ENCODE data around the gene ZFAND2B. TPM values are rescaled to one million over a fixed set of nuclear protein-coding genes. Genes with fewer than 3 reads are reported as not detected.

Gene ZFAND2B, protein sequence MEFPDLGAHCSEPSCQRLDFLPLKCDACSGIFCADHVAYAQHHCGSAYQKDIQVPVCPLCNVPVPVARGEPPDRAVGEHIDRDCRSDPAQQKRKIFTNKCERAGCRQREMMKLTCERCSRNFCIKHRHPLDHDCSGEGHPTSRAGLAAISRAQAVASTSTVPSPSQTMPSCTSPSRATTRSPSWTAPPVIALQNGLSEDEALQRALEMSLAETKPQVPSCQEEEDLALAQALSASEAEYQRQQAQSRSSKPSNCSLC
- polyA plus RNA-seq (ENCODE audit: low read depth in 6 of 6): 10 to 100 TPM; 50.7 to 77.7 (median 57.9) TPM

DNA sequence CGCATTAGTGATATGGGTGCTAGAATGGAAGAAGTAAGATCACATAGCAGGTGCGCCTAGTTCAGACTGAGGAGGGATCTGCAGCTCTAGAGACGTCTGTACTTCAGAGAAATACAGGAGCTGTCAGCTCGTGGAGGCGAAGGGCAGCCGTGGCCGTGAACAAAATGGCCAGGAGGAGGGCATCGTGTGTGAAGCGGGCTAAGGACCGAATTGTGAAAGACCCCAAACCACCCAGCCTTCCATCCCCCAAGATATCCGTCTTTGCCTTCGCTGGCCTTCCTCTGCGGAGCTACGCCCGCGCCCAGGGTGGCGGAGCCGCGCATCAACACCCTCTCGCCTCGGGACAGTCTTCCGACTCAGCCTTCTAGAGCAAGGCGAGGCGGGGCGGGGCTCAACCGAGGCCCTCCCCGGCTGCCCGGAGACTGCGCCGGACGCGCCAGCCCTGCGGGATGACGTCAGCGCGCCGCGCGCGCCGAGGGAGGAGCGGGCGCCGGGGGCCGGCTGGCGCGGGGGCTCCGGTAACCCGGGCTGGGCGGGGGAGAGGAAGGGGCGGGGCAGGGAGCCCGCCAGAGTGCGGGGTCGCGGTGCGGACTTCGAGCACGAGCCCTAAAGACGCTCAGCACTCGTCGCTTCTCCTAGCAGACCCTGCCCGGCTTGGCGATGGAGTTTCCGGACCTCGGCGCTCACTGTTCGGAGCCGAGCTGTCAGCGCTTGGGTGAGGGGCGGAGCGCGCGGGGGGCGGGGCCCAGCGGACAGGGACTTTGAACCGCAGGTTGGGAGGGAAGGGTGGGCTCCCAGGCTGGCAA lies at the start of gene ZFAND2B:
Gene ZFAND2B (plus strand): TSS at position 455 of the 806 bp plus-strand sequence. CDS start 206 bp downstream, at position 661.
- H3K4me3 Mint-ChIP-seq: peak within 1 kb of the TSS; percentile 76 to 96 (median 92)
- H3K9me3 Mint-ChIP-seq: no peaks in the 10 kb centered on the region
- H3K27ac Mint-ChIP-seq: peak within 1 kb of the TSS; percentile 89 to 98 (median 96)
- peak; percentile 91 to 95 for ATAC-seq (ENCODE audit: low read depth in 2 of 2)
- no peaks in the 10 kb centered on the region for H3K27me3 Mint-ChIP-seq
- DNase-seq: peak; percentile 98
- H3K36me3 Mint-ChIP-seq: no peaks in the 10 kb centered on the region
- H3K4me1 Mint-ChIP-seq: peaks cover 12 to 34% (median 21%) of the 10 kb centered on the region in 3 donors

DNA sequence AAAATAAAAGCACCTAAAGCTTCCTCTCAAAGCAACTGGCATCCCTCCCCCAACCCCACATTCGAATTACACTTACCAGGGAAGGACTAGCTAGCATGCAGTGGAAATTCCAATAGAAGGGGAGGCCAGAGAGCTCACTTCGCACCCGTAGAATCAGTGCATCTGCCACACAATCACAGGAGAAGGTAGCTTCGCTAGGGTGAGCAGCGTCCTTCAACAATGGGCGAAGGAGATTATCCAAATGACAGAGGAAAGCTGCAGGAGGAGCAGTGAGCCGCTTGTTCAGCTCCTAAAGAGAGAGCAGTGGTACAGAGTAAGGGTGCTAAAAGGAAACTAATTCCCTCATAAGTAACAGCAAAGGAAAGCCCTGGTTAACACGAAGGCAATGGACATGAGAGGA lies 49.2 kb upstream of the ZFAND2B start:
- Mint-ChIP-seq H3K27ac (peak overlapping the region in 1 of 6 donors; percentile 17), H3K36me3 (peaks cover 4 to 13% of the 10 kb centered on the region in 2 donors), H3K9me3 (no peaks in the 10 kb centered on the region), H3K4me1 (peaks cover 16 to 21% (median 19%) of the 10 kb centered on the region in 3 donors), H3K27me3 (no peaks in the 10 kb centered on the region), H3K4me3 (peak overlapping the region in 2 of 8 donors; percentile 53 to 75)
- DNase-seq: no peak
- no peak for ATAC-seq (ENCODE audit: low read depth in 2 of 2)

DNA sequence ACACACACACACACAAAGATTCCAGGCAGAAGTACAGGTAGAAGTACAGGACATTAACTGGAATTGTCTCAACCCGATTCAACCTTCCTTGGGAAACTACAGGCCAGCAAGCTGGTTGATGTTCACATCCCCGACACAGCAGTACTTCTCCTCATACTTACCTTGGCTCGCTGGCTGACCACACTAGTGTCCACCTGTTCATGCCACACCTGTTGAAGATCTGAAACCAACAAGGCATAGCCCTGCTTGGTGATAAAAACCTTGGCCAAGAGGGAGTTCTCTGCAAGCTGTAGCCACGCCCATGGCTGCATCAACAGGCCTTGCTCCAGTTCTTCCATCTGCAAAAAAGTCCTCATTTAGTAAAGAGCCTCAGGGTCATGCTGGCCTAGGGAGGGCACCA lies 48.6 kb upstream of the ZFAND2B start:
- no peak for ATAC-seq (ENCODE audit: low read depth in 2 of 2)
- H3K27ac Mint-ChIP-seq: peak overlapping the region in 1 of 6 donors; percentile 32
- H3K4me1 Mint-ChIP-seq: peaks cover 16 to 21% (median 20%) of the 10 kb centered on the region in 3 donors
- H3K9me3 Mint-ChIP-seq: no peaks in the 10 kb centered on the region
- peak overlapping the region in 1 of 8 donors; percentile 26 for H3K4me3 Mint-ChIP-seq
- H3K27me3 Mint-ChIP-seq: no peaks in the 10 kb centered on the region
- H3K36me3 Mint-ChIP-seq: peaks cover 4 to 13% of the 10 kb centered on the region in 2 donors
- DNase-seq: no peak

DNA sequence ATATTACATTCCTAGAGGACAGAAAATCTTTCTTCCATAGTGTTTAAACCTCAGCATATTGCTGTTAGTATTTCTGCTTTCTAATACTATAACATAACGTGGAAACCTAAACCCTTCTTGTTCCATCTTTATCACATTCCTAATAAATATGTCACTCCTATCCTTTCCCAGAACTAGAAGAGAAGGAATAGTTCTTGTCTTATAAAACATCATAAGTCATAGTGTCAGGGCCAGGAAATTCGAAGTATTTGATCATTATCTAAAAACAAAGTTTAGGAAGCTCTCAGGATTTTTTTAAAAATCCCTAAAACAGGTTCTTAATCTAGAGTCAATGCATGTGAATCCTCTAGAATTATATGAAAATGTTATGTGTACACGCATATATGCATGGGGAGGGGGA lies 48.0 kb upstream of the ZFAND2B start:
- Mint-ChIP-seq H3K36me3 (peaks cover 4 to 13% of the 10 kb centered on the region in 2 donors), H3K4me3 (peak overlapping the region in 2 of 8 donors; percentile 24 to 26)

DNA sequence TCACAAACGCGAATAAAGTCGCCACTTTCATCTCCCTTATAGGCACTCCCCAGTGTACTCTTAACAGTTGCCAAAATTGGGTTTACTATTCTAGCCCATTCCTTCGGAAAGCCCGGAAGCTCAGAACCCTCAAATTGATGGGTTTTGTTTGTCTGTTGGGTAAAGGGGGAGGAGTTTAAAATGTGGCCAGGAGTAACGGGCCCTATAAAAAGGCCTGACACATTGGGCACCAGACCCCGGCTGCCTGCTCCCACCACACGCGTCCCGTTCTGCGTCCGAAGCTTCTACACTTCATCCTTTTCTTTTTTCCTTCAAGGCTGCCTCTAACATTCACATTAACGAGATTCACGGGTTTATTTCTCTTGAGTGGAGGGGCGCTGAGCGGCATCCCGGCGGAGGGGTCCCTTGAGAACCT lies 46.8 kb upstream of the ZFAND2B start:
- Mint-ChIP-seq H3K4me1 (peaks cover 16 to 21% (median 20%) of the 10 kb centered on the region in 3 donors), H3K9me3 (no peaks in the 10 kb centered on the region), H3K4me3 (peak overlapping the region; percentile 83 to 99 (median 96)), H3K36me3 (peaks cover 4 to 13% of the 10 kb centered on the region in 2 donors), H3K27ac (peak overlapping the region; percentile 89 to 98 (median 94)), H3K27me3 (no peaks in the 10 kb centered on the region)
- ATAC-seq (ENCODE audit: low read depth in 2 of 2) (no peak), DNase-seq (no peak)

More for the DNA sequence above, 48.0 kb upstream of the ZFAND2B start:
- no peak for DNase-seq
- no peaks in the 10 kb centered on the region for H3K9me3 Mint-ChIP-seq
- H3K27ac Mint-ChIP-seq: no peak overlapping the region
- ATAC-seq (ENCODE audit: low read depth in 2 of 2): no peak
- H3K4me1 Mint-ChIP-seq: peaks cover 16 to 21% (median 20%) of the 10 kb centered on the region in 3 donors
- H3K27me3 Mint-ChIP-seq: no peaks in the 10 kb centered on the region

DNA sequence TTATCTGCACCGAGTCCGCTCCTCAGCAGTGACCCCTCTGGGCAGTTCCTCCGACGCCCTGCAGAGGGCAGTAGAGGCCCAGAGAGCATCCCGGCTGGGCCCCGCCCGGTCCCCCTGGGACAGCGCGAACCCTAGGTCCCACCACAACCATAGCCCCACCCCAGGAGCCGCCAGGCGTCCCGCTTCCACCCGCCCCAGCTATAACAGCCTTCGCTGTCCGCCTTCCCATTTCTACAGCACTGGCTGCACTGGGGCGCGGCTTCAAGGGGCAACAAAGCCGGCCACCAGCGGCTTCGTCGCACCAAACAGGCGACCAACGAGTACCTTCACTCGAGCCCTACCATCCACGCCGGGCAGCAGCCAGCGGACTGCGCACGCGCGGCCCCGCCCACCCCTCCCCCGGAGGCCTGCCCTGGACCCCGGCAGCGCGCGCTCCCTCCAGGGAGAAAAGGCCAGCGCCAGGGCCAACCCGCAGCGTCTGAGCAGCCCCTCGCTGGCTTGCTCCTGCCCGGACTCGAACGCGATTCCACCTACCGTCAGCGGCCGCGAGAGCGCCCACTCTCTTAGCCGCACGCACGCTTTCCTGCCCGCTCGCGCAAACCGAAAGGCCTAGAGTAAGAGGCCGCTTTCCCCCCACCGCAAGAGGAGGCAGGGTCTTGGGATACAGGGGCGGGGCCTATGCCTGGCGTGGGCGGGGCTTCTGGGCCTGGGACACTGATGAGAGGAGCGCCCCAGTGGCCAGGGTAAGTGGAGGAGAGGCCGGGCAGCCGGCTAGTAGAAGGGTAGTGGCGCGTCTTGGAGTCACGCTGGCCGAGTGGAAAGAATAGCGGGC lies 46.2 kb upstream of the ZFAND2B start, which contains the start of gene NHEJ1:
Gene NHEJ1 (minus strand): TSS at position 630 of the 832 bp plus-strand sequence. CDS start 2,453 bp downstream, outside the sequence.
- Mint-ChIP-seq H3K27ac (peak within 1 kb of the TSS; percentile 89 to 98 (median 96)), H3K27me3 (no peaks in the 10 kb centered on the region), H3K4me1 (peaks cover 16 to 21% (median 20%) of the 10 kb centered on the region in 3 donors), H3K4me3 (peak within 1 kb of the TSS; percentile 83 to 99 (median 96)), H3K9me3 (no peaks in the 10 kb centered on the region), H3K36me3 (peaks cover 4 to 13% of the 10 kb centered on the region in 2 donors)
- ATAC-seq (ENCODE audit: low read depth in 2 of 2) (peak; percentile 82 to 85), DNase-seq (peak; percentile 94)

DNA sequence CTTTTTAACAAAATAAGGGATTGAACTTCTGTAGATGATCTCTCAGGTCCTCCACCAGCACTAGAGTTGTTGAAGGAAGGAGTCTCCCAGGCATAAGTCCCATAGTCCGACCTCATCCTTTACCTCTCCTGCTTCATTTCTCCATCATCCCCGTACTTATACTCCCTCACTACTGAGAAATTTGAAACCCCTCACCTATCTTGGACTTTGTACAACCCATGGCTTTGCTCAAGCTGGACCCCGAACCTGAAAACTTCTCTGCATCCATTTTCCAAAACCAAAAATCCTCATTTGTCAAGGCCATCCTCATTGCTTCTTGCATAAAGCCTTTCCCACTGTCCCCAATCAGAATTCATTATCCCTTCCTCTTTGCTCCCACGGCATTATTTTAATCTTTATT lies 45.5 kb upstream of the ZFAND2B start:
- no peaks in the 10 kb centered on the region for H3K27me3 Mint-ChIP-seq
- peaks cover 16 to 21% (median 20%) of the 10 kb centered on the region in 3 donors for H3K4me1 Mint-ChIP-seq
- H3K9me3 Mint-ChIP-seq: no peaks in the 10 kb centered on the region
- DNase-seq: no peak
- H3K4me3 Mint-ChIP-seq: peak overlapping the region; percentile 83 to 99 (median 96)
- peaks cover 4 to 13% of the 10 kb centered on the region in 2 donors for H3K36me3 Mint-ChIP-seq
- H3K27ac Mint-ChIP-seq: peak overlapping the region; percentile 89 to 98 (median 96)
- ATAC-seq (ENCODE audit: low read depth in 2 of 2): no peak

DNA sequence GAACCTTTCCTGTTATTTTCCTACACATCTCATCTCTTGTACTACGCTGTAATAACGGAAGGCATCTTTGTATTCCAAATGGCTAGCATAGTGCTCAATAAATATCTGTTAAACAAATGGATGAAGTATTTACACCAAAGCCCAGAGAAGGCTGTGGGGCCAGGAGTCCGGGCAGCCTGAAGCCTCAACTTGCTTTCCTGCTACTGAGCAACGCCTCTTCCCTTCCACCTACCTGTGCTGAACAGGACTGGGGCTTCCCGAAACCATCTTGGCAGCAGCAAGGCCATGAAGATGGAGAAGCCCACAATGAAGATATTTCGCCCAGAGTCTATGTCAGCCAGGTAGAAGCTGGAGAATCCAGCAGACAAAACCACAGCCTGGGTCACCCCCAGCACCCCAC lies 43.4 kb upstream of the ZFAND2B start:
- no peak for DNase-seq
- H3K9me3 Mint-ChIP-seq: no peaks in the 10 kb centered on the region
- no peaks in the 10 kb centered on the region for H3K27me3 Mint-ChIP-seq
- no peak for ATAC-seq (ENCODE audit: low read depth in 2 of 2)
- no peaks in the 10 kb centered on the region for H3K36me3 Mint-ChIP-seq
- H3K4me3 Mint-ChIP-seq: peak overlapping the region in 2 of 8 donors; percentile 10 to 33
- H3K27ac Mint-ChIP-seq: peak overlapping the region in 2 of 6 donors; percentile 56 to 83
- H3K4me1 Mint-ChIP-seq: peaks cover 16 to 22% (median 20%) of the 10 kb centered on the region in 3 donors

DNA sequence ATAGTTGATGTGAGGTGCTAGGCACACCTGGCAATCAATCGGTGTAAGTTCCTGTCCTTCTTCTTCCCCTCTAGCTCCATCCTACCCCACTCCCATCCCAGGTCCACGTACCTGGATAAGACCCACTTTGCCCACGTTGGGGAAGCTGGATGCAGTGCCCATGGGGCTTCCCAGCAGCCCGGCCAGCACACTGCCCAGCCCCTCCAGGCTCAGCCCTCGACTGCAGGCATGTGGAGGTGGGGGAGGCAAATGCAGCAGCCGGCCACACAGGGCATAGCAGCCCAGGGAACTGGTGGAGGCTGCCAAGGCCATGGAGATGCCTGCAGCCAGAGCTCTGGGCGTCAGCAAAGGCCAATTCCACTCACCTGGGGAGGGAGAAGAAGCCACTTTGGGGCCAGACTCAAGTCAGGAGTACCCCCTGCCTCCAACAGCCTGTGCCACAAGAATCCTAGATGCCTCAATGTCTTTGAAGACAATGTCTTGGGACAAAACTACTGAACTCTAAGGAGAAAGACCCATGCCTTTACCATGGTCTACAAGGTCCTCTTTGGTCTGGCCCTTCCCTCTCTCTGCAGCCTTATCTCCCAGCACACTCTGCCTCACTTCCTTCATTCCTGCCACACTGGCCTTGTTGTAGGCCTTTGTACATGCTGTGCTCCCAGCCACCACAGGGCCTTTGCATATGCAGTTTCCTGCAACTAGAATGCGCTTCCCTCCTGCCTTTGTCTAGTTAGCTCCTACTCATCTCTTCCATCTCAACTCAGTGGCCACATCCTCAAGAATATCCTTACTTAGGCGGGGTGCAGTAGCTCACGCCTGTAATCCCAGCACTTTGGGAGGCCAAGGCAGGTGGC lies 41.3 kb upstream of the ZFAND2B start:
- Mint-ChIP-seq H3K4me3 (no peak overlapping the region), H3K4me1 (peaks cover 10 to 19% (median 14%) of the 10 kb centered on the region in 3 donors), H3K36me3 (no peaks in the 10 kb centered on the region), H3K9me3 (no peaks in the 10 kb centered on the region), H3K27ac (peak overlapping the region in 3 of 6 donors; percentile 20 to 91 (median 59)), H3K27me3 (no peaks in the 10 kb centered on the region)
- DNase-seq (no peak), ATAC-seq (ENCODE audit: low read depth in 2 of 2) (no peak)

DNA sequence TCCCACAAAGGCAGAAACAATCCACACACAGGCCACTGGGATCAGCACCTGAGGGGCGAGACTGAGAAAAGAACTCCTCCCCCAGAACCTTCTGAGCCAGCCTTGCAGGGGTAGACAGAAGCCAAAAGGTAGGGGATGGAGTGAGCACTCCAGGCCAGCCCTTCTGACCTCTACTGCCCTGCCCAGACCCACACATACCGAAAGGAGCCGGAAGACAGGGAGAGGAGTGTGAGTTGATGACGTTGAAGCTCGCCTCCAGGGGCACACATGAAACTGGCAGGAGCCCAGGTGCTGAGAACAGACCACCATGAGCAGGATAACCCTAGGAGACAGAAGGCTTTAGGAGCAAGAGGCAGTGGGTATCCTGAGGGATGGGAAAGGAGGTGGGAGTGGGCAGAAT lies 38.6 kb upstream of the ZFAND2B start:
- peaks cover 0 to 7% of the 10 kb centered on the region in 2 donors for H3K36me3 Mint-ChIP-seq
- H3K4me1 Mint-ChIP-seq: peaks cover 13 to 17% (median 17%) of the 10 kb centered on the region in 3 donors
- H3K27me3 Mint-ChIP-seq: no peaks in the 10 kb centered on the region
- H3K4me3 Mint-ChIP-seq: no peak overlapping the region
- ATAC-seq (ENCODE audit: low read depth in 2 of 2) (no peak), DNase-seq (no peak)
- peak overlapping the region in 2 of 6 donors; percentile 32 to 90 for H3K27ac Mint-ChIP-seq
- H3K9me3 Mint-ChIP-seq: no peaks in the 10 kb centered on the region

DNA sequence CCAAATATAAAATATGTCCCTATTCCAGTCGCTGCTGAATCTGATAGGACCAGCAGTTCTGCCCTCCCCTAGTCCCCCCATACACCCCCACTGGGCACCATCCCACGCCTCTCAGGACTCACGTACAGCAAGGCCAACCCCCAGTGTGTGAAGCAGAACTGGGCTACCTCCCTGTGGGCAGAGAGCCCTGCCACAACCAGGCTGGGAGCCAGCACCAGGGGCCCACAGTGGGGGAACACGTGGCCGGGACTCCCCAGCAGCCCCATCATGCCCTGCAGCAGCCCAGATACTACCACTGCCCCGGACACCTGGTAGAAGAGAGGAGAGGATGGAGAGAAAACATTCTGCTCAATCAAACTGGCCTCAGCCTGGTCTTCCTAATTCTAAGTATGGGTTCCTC lies 38.1 kb upstream of the ZFAND2B start:
- DNase-seq: no peak
- Mint-ChIP-seq H3K36me3 (peaks cover 0 to 7% of the 10 kb centered on the region in 2 donors), H3K27me3 (no peaks in the 10 kb centered on the region), H3K27ac (peak overlapping the region in 1 of 6 donors; percentile 90), H3K4me3 (no peak overlapping the region), H3K9me3 (no peaks in the 10 kb centered on the region), H3K4me1 (peaks cover 17 to 21% (median 18%) of the 10 kb centered on the region in 3 donors)
- ATAC-seq (ENCODE audit: low read depth in 2 of 2): no peak

DNA sequence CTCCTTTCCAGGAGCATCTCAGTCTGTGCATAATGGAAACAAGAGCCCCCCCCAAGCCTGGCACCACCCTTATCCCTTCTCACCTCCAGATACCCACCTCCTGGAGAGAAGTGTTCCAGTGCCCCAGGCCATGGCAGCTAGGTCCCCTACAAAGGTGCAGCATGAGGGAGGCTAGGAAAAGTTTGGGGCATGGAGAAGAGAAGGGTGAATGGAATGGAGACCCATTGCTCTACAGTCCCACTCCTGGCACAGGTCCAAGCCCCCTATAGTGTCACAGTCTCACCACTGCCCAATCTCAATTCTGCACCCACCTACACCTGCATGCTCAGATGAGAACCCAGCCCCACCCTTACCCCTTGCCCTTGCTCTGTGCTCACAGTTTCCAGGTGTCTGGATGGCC lies 37.6 kb upstream of the ZFAND2B start:
- Mint-ChIP-seq H3K9me3 (no peaks in the 10 kb centered on the region), H3K4me1 (peaks cover 19 to 23% (median 20%) of the 10 kb centered on the region in 3 donors), H3K36me3 (peaks cover 0 to 11% of the 10 kb centered on the region in 2 donors), H3K4me3 (no peak overlapping the region), H3K27me3 (no peaks in the 10 kb centered on the region), H3K27ac (peak overlapping the region in 1 of 6 donors; percentile 64)
- DNase-seq: no peak
- ATAC-seq (ENCODE audit: low read depth in 2 of 2): no peak

Data from naive B cell (primary cell).